ENCODE results near the gene CD99. TPM values are rescaled to one million over a fixed set of nuclear protein-coding genes. Genes with fewer than 3 reads are reported as not detected.
"Not testable (repeated sequence)": the region's sequence is repeated elsewhere in the genome, so short reads cannot be mapped to it uniquely, and the experiment has no call there.

The CD99 gene
- total RNA-seq, 1 donor = 455 TPM

- H3K4me1 ChIP-seq (ENCODE audit: insufficient read depth, low read length) = peaks cover 19% of the 10 kb centered on the region
- H3K79me2 ChIP-seq (ENCODE audit: insufficient read depth, low read length) = no peaks in the 10 kb centered on the region
- H4K20me1 ChIP-seq (ENCODE audit: insufficient read depth, low read length) = no peaks in the 10 kb centered on the region
- peaks cover 2% of the 10 kb centered on the region for H3K27me3 ChIP-seq (ENCODE audit: insufficient read depth, low read length)
- TF ChIP-seq, protein P1, sequence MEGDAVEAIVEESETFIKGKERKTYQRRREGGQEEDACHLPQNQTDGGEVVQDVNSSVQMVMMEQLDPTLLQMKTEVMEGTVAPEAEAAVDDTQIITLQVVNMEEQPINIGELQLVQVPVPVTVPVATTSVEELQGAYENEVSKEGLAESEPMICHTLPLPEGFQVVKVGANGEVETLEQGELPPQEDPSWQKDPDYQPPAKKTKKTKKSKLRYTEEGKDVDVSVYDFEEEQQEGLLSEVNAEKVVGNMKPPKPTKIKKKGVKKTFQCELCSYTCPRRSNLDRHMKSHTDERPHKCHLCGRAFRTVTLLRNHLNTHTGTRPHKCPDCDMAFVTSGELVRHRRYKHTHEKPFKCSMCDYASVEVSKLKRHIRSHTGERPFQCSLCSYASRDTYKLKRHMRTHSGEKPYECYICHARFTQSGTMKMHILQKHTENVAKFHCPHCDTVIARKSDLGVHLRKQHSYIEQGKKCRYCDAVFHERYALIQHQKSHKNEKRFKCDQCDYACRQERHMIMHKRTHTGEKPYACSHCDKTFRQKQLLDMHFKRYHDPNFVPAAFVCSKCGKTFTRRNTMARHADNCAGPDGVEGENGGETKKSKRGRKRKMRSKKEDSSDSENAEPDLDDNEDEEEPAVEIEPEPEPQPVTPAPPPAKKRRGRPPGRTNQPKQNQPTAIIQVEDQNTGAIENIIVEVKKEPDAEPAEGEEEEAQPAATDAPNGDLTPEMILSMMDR (IDR thresholded peaks at IDR 0.05; ENCODE audit: extremely low read depth, low read depth, low read length) = no peak
- H3K27ac ChIP-seq (ENCODE audit: low read depth, low read length) = no peak overlapping the region
- H3K36me3 ChIP-seq (ENCODE audit: insufficient read depth, low read length) = no peaks in the 10 kb centered on the region
- H3K4me2 ChIP-seq (ENCODE audit: insufficient read depth, low read length) = no peak overlapping the region
- no peak overlapping the region for H2AFZ ChIP-seq (ENCODE audit: low read length)
- DNase-seq (ENCODE audit: insufficient read length, low spot score, missing footprints) = no peak
- no peak overlapping the region for H3K4me3 ChIP-seq (ENCODE audit: insufficient read depth, low read length)
- no peaks in the 10 kb centered on the region for H3K9me3 ChIP-seq (ENCODE audit: low read depth, low read length)
Measured at GRCh38 chrX:2673611-2674010, 17.5 kb upstream of the CD99 start.

DNA sequence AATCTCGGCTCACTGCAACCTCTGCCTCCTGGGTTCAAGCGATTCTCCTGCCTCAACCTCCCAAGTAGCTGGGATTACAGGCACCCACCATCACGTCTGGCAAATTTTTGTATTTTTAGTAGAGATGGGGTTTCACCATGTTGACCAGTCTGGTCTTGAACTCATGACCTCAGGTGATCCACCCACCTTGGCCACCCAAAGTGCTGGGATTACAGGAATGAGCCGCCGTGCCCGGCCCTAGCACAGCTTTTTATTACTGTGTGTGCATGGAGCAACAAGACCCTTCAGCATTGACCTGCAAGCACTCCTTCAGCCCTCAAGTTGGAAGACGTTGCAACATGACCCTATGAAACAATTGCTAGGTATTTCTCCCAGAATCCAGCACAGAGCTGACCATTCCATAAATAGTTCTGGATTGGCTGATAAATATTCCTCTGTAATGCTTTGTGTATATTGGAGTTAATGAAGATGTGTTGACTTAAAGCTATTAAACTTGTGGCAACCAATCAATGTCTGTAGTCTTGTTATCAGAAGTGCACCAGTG lies 15.4 kb upstream of the CD99 start:
- not testable (repeated sequence) for H4K20me1 ChIP-seq (ENCODE audit: insufficient read depth, low read length); H3K36me3 ChIP-seq (ENCODE audit: insufficient read depth, low read length); DNase-seq (ENCODE audit: insufficient read length, low spot score, missing footprints); H2AFZ ChIP-seq (ENCODE audit: low read length); H3K4me2 ChIP-seq (ENCODE audit: insufficient read depth, low read length); H3K27me3 ChIP-seq (ENCODE audit: insufficient read depth, low read length); H3K9me3 ChIP-seq (ENCODE audit: low read depth, low read length); H3K4me3 ChIP-seq (ENCODE audit: insufficient read depth, low read length); H3K79me2 ChIP-seq (ENCODE audit: insufficient read depth, low read length); H3K27ac ChIP-seq (ENCODE audit: low read depth, low read length)
- H3K4me1 ChIP-seq (ENCODE audit: insufficient read depth, low read length) = peaks cover 31% of the 10 kb centered on the region

- no peaks in the 10 kb centered on the region for H3K79me2 ChIP-seq (ENCODE audit: insufficient read depth, low read length)
- DNase-seq (ENCODE audit: insufficient read length, low spot score, missing footprints) = peak; percentile 68
Measured at GRCh38 chrX:2676794-2677675, 14.1 kb upstream of the CD99 start.

GRCh38 chrX:2677764-2678163 lies 13.3 kb upstream of the CD99 start:
- TF ChIP-seq, protein P1 (IDR thresholded peaks at IDR 0.05; ENCODE audit: extremely low read depth, low read depth, low read length) = no peak
- Histone ChIP-seq H4K20me1 (ENCODE audit: insufficient read depth, low read length) (no peaks in the 10 kb centered on the region), H3K27ac (ENCODE audit: low read depth, low read length) (peak overlapping the region; percentile 63), H3K4me3 (ENCODE audit: insufficient read depth, low read length) (peak overlapping the region; percentile 23), H3K9me3 (ENCODE audit: low read depth, low read length) (no peaks in the 10 kb centered on the region), H2AFZ (ENCODE audit: low read length) (no peak overlapping the region), H3K27me3 (ENCODE audit: insufficient read depth, low read length) (peaks cover 12% of the 10 kb centered on the region), H3K4me2 (ENCODE audit: insufficient read depth, low read length) (peak overlapping the region; percentile 67), H3K79me2 (ENCODE audit: insufficient read depth, low read length) (no peaks in the 10 kb centered on the region), H3K36me3 (ENCODE audit: insufficient read depth, low read length) (no peaks in the 10 kb centered on the region), H3K4me1 (ENCODE audit: insufficient read depth, low read length) (peaks cover 31% of the 10 kb centered on the region)
- DNase-seq (ENCODE audit: insufficient read length, low spot score, missing footprints) = peak; percentile 98

More at GRCh38 chrX:2676794-2677675, 14.1 kb upstream of the CD99 start:
- Histone ChIP-seq H3K27me3 (ENCODE audit: insufficient read depth, low read length) (peaks cover 8% of the 10 kb centered on the region), H3K4me3 (ENCODE audit: insufficient read depth, low read length) (peak overlapping the region; percentile 23), H3K4me1 (ENCODE audit: insufficient read depth, low read length) (peaks cover 31% of the 10 kb centered on the region), H3K36me3 (ENCODE audit: insufficient read depth, low read length) (no peaks in the 10 kb centered on the region), H4K20me1 (ENCODE audit: insufficient read depth, low read length) (no peaks in the 10 kb centered on the region), H3K27ac (ENCODE audit: low read depth, low read length) (peak overlapping the region; percentile 40), H2AFZ (ENCODE audit: low read length) (no peak overlapping the region), H3K9me3 (ENCODE audit: low read depth, low read length) (no peaks in the 10 kb centered on the region), H3K4me2 (ENCODE audit: insufficient read depth, low read length) (peak overlapping the region; percentile 67)
- TF ChIP-seq, protein P1 (IDR thresholded peaks at IDR 0.05; ENCODE audit: extremely low read depth, low read depth, low read length) = no peak

Data from osteoblast (primary cell).